GM18867 (cell line): ENCODE results near the gene CLPX.
"Not testable (repeated sequence)": the region's sequence is repeated elsewhere in the genome, so short reads cannot be mapped to it uniquely, and the experiment has no call there.

ENCODE experiments used
- ATAC-seq: cut with Tn5 transposase; IDR thresholded peaks from one replicate; pipeline ENCODE4 v1.9.1; 2021; ENCODE audit warnings: mild to moderate bottlenecking, moderate library complexity; ENCODE audit not compliant: unreplicated experiment

The CLPX gene

DNA sequence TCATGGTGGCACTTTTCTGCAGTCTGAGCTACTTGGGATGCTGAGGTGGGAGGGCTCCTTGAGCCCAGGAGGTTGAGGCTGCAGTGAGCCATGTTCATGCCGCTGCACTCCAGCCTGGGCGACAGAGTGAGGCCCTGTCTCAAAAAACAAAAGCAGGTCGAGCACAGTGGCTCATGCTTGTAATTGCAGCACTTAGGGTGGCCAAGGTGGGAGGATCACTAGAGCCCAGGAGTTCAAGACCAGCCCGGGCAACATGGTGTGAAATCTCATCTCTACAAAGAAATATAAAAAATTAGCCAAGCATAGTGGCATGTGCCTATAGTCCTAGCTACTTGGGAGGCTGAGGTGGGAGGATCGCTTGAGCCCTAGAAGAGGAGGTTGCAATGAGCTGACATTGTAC, 80.1 kb downstream of the CLPX start:
- no peak for ATAC-seq

- no peak for ATAC-seq
Observed at GRCh38 chr15:65102912-65103311, 82.2 kb downstream of the CLPX start.

GRCh38 chr15:65101891-65102708, 83.0 kb downstream of the CLPX start:
- no peak for ATAC-seq

DNA sequence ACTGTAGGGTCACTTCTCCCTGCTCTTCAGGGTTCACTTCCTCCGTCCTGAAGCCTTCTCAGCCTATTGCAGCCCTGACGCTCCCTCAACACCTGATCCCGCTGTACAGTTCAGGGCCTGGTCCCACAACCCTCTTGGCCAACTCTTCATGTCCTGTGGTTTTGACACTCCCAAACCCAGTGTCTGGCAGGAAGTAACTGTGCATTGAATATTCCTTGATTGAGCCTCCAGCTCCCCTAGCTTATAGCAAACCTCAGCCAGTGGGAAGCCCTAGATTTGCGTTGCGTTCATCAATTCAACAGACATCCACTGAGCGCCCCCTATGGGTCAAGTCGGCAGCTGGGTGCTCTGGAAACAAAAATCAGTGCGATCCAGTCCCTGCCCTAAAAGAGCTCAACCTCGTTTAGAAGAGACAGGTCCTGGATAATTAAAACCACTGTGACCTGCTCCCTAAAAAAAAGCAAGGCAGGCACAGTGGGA, 83.7 kb downstream of the CLPX start:
- ATAC-seq: no peak

- no peak for ATAC-seq
Observed at GRCh38 chr15:65100442-65100841, 84.7 kb downstream of the CLPX start.

- ATAC-seq: not testable (repeated sequence)
Observed at GRCh38 chr15:65099801-65100200, 85.3 kb downstream of the CLPX start.

GRCh38 chr15:65099336-65099735, 85.8 kb downstream of the CLPX start:
- ATAC-seq: no peak
